HEK293 (cell line): ENCODE results near the gene DUSP22.

Source experiments
- CTCF ChIA-PET: fragments of 350-600 bp; formaldehyde crosslinking; extraction: SDS; loops from one replicate; lab custom pipeline; 2021; ENCODE audit warnings: antibody characterized with exemption; lab: Yijun Ruan, JAX
- POLR2A ChIA-PET: fragments of 300-600 bp; formaldehyde crosslinking; extraction: SDS; loops from one replicate; lab custom pipeline; 2020; ENCODE audit warnings: antibody characterized with exemption, inconsistent platforms; lab: Yijun Ruan, JAX
- H3K27ac ChIP-seq: fragments of 200-500 bp; sonication (Bioruptor generic); 2 replicates; pipeline ENCODE4 v1.5.1; 2014; ENCODE audit warnings: low read depth, low read length, control low read depth, inconsistent platforms; ENCODE audit errors: extremely low read depth
- H3K36me3 ChIP-seq, 2 experiments: fragments of 200-500 bp in 1 of 2; sonication (Bioruptor generic) in 1 of 2; 1 replicate in 1 of 2; 2 replicates in 1 of 2; pipeline ENCODE4 v1.5.1; 2014 to 2017; ENCODE audit warnings: inconsistent platforms in 2 of 2, low read length in 2 of 2; ENCODE audit not compliant: control insufficient read depth in 2 of 2, insufficient read depth in 1 of 2
- H3K4me1 ChIP-seq: fragments of 200-500 bp; sonication (Bioruptor generic); 2 replicates; pipeline ENCODE4 v1.5.1; 2014; ENCODE audit warnings: mild to moderate bottlenecking, low read length, inconsistent platforms; ENCODE audit not compliant: control insufficient read depth, insufficient read depth
- H3K4me3 ChIP-seq: 2 replicates; pipeline ENCODE4 v1.5.1; 2011; ENCODE audit warnings: low read depth, mild to moderate bottlenecking, control low read depth, low read length, moderate library complexity
- H3K9me3 ChIP-seq: fragments of 200-500 bp; sonication (Bioruptor generic); 2 replicates; pipeline ENCODE4 v1.5.1; 2014; ENCODE audit warnings: low read depth, low read length, inconsistent platforms; ENCODE audit not compliant: control insufficient read depth, insufficient read depth
- KLF17 ChIP-seq: fragments of 450-650 bp; formaldehyde crosslinking; IDR thresholded peaks from 2 replicates; pipeline ENCODE4 v1.5.1; 2016; ENCODE audit warnings: missing biosample characterization, missing genetic modification characterization
- KLF7 ChIP-seq: fragments of 450-650 bp; formaldehyde crosslinking; IDR thresholded peaks from 2 replicates; pipeline ENCODE4 v1.5.1; 2016; ENCODE audit warnings: missing biosample characterization, missing genetic modification characterization, borderline replicate concordance
- PRDM10 ChIP-seq: fragments of 450-650 bp; formaldehyde crosslinking; IDR thresholded peaks from 2 replicates; pipeline ENCODE4 v1.5.1; 2016; ENCODE audit warnings: missing biosample characterization, missing genetic modification characterization
- YY2 ChIP-seq: fragments of 450-650 bp; formaldehyde crosslinking; IDR thresholded peaks from 2 replicates; pipeline ENCODE4 v1.5.1; 2016; ENCODE audit warnings: missing biosample characterization, missing genetic modification characterization
- ZBTB10 ChIP-seq: fragments of 450-650 bp; formaldehyde crosslinking; IDR thresholded peaks from 2 replicates; pipeline ENCODE4 v1.5.1; 2016; ENCODE audit warnings: missing biosample characterization, missing genetic modification characterization
- ZBTB6 ChIP-seq: fragments of 450-650 bp; formaldehyde crosslinking; IDR thresholded peaks from 2 replicates; pipeline ENCODE4 v1.5.1; 2017; ENCODE audit warnings: missing biosample characterization, missing genetic modification characterization
- ZBTB8A ChIP-seq: fragments of 450-650 bp; formaldehyde crosslinking; IDR thresholded peaks from 2 replicates; pipeline ENCODE4 v1.5.1; 2016; ENCODE audit warnings: missing biosample characterization, missing genetic modification characterization
- ZIC2 ChIP-seq: fragments of 450-650 bp; formaldehyde crosslinking; IDR thresholded peaks from 2 replicates; pipeline ENCODE4 v1.5.1; 2016; ENCODE audit warnings: missing biosample characterization, missing genetic modification characterization
- ZNF140 ChIP-seq: fragments of 450-650 bp; formaldehyde crosslinking; IDR thresholded peaks from 2 replicates; pipeline ENCODE4 v1.5.1; 2016; ENCODE audit warnings: missing biosample characterization, missing genetic modification characterization
- ZNF280D ChIP-seq: fragments of 450-650 bp; formaldehyde crosslinking; IDR thresholded peaks from 2 replicates; pipeline ENCODE4 v1.5.1; 2016; ENCODE audit warnings: missing biosample characterization, missing genetic modification characterization
- ZNF302 ChIP-seq: fragments of 450-650 bp; formaldehyde crosslinking; IDR thresholded peaks from 2 replicates; pipeline ENCODE4 v1.5.1; 2016; ENCODE audit warnings: missing biosample characterization, missing genetic modification characterization, low read depth
- ZNF311 ChIP-seq: fragments of 450-650 bp; formaldehyde crosslinking; IDR thresholded peaks from 2 replicates; pipeline ENCODE4 v1.5.1; 2017; ENCODE audit warnings: missing biosample characterization, missing genetic modification characterization, borderline replicate concordance
- ZNF335 ChIP-seq: fragments of 450-650 bp; formaldehyde crosslinking; conservative IDR thresholded peaks from 2 replicates; pipeline ENCODE4 v1.5.1; 2016; ENCODE audit warnings: missing biosample characterization, missing genetic modification characterization
- ZNF354C ChIP-seq: fragments of 450-650 bp; formaldehyde crosslinking; IDR thresholded peaks from 2 replicates; pipeline ENCODE4 v1.5.1; 2016; ENCODE audit warnings: missing biosample characterization, missing genetic modification characterization, low read depth, borderline replicate concordance
- ZNF501 ChIP-seq: fragments of 450-650 bp; formaldehyde crosslinking; IDR thresholded peaks from 2 replicates; pipeline ENCODE4 v1.5.1; 2016; ENCODE audit warnings: missing biosample characterization, missing genetic modification characterization
- ZNF548 ChIP-seq: fragments of 450-650 bp; formaldehyde crosslinking; IDR thresholded peaks from 2 replicates; pipeline ENCODE4 v1.5.1; 2016; ENCODE audit warnings: missing biosample characterization, missing genetic modification characterization
- ZNF621 ChIP-seq: fragments of 450-650 bp; formaldehyde crosslinking; IDR thresholded peaks from 2 replicates; pipeline ENCODE4 v1.5.1; 2017; ENCODE audit warnings: missing biosample characterization, missing genetic modification characterization
- ZNF629 ChIP-seq: fragments of 450-650 bp; formaldehyde crosslinking; IDR thresholded peaks from 2 replicates; pipeline ENCODE4 v1.5.1; 2017; ENCODE audit warnings: missing biosample characterization, missing genetic modification characterization
- ZNF660 ChIP-seq: fragments of 450-650 bp; IDR thresholded peaks from 2 replicates; pipeline ENCODE4 v1.5.1; 2018; ENCODE audit warnings: missing biosample characterization, mild to moderate bottlenecking, missing genetic modification characterization
- ZSCAN16 ChIP-seq: fragments of 450-650 bp; formaldehyde crosslinking; IDR thresholded peaks from 2 replicates; pipeline ENCODE4 v1.5.1; 2016; ENCODE audit warnings: missing biosample characterization, missing genetic modification characterization

The DUSP22 gene

DNA sequence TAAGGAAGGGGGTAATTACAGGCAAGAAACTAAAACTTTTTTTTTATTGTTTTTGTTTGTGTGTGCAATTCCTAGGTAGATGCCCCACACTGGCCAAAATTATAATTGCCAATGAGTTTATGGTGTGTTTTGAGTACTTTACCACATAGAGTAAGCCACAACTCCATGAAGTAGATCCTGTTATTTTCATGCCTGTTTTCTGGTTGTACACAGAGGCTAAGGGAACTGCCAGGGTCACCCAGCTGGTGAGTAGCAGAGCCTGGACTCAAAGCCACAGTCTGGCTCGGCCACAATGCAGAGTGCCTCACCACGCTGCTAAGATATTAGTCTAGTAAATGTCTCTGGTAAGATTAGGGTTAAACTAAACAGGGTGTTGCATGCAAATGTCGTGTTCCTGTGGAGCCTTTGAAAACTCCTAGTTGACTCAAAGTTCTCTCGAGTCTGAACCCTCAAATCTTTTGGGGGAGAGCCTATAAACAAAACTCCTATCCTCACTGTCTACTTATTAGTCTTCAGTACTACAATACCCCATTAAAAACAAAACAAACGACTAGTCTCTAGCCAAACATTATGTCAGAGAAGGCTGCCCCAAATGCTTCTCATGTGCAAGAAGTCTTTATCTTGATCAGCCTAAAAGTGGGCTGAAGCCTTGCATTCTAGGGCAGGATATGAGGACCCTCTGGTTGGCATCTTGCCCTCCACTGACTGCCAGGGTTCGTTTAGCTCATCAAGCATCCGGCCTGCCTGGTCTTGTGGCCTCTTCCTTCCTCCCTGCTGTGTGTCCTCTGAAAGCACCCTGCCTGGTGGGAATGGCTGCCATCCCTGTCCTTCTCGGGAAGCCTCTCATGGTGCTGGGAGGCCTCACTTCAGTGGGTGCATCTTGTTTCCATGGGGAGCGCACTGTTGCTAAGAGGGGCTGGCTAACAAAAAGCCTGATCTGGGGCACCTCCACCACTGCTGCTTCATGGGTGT lies 4.2 kb downstream of the DUSP22 start:
- CTCF ChIA-PET: interaction anchor here (0.8 kb wide), 1 partner anchor 35 kb away, joined by 3 read pairs; no protein-coding TSS in a partner anchor
- no peaks in the 10 kb centered on the region for H3K9me3 ChIP-seq
- POLR2A ChIA-PET: no interaction called here
- TF ChIP-seq ZNF311 (tag by site-specific recombination): no peak
- TF ChIP-seq ZIC2 (tag by site-specific recombination): peak; percentile 44
- TF ChIP-seq ZNF302: no peak
- TF ChIP-seq ZBTB8A (tag by site-specific recombination): peak; percentile 94
- TF ChIP-seq ZBTB6: no peak
- no peak for TF ChIP-seq ZNF660 (tag by site-specific recombination)
- TF ChIP-seq ZNF335: peak; percentile 73
- no peak for TF ChIP-seq ZNF140 (tag by site-specific recombination)
- TF ChIP-seq ZNF280D (tag by site-specific recombination): no peak
- TF ChIP-seq ZNF354C (tag by site-specific recombination): no peak
- TF ChIP-seq YY2 (tag by site-specific recombination): no peak
- TF ChIP-seq PRDM10 (tag by site-specific recombination): no peak
- no peak for TF ChIP-seq ZSCAN16 (tag by site-specific recombination)
- no peak for TF ChIP-seq KLF17
- no peak for TF ChIP-seq KLF7
- no peak for TF ChIP-seq ZNF629 (tag by site-specific recombination)
- no peak for TF ChIP-seq ZBTB10
- TF ChIP-seq ZNF501 (tag by site-specific recombination): no peak
- TF ChIP-seq ZNF548: no peak
- TF ChIP-seq ZNF621 (tag by site-specific recombination): no peak
- H3K27ac ChIP-seq: no peak overlapping the region
- H3K36me3 ChIP-seq: no peaks in the 10 kb centered on the region
- H3K4me1 ChIP-seq: peaks cover 15% of the 10 kb centered on the region
- H3K4me3 ChIP-seq: no peak overlapping the region
